GM12873 (cell line): Measurements from ENCODE around the gene BPIFA1.

ENCODE experiments used
- CTCF ChIP-seq: IDR thresholded peaks from 2 replicates; pipeline ENCODE4 v1.5.1; 2012; ENCODE audit warnings: low read depth, mild to moderate bottlenecking, moderate library complexity, low read length, control low read depth; ENCODE audit not compliant: insufficient read depth; ENCODE audit errors: missing control alignments

BPIFA1 gene

GRCh38 chr20:33263784-33264183 is 28.0 kb downstream of the BPIFA1 start:
- TF ChIP-seq CTCF = no peak

GRCh38 chr20:33267701-33268100 is 31.9 kb downstream of the BPIFA1 start:
- TF ChIP-seq CTCF = no peak

GRCh38 chr20:33272155-33272873 is 36.5 kb downstream of the BPIFA1 start:
- no peak for TF ChIP-seq CTCF

GRCh38 chr20:33273117-33273851 is 37.5 kb downstream of the BPIFA1 start:
- TF ChIP-seq CTCF = no peak

- no peak for TF ChIP-seq CTCF
Observed at GRCh38 chr20:33275215-33275614, 39.4 kb downstream of the BPIFA1 start.

GRCh38 chr20:33275871-33276270 is 40.1 kb downstream of the BPIFA1 start:
- no peak for TF ChIP-seq CTCF

- no peak for TF ChIP-seq CTCF
Observed at GRCh38 chr20:33276303-33277113, 40.7 kb downstream of the BPIFA1 start.
